ENCODE measurements around the gene C2orf74. TPM values are rescaled to one million over a fixed set of nuclear protein-coding genes. Genes with fewer than 3 reads are reported as not detected.

Gene C2orf74
- total RNA-seq, 1 donor from 2014 or later = 15.1 TPM

DNA sequence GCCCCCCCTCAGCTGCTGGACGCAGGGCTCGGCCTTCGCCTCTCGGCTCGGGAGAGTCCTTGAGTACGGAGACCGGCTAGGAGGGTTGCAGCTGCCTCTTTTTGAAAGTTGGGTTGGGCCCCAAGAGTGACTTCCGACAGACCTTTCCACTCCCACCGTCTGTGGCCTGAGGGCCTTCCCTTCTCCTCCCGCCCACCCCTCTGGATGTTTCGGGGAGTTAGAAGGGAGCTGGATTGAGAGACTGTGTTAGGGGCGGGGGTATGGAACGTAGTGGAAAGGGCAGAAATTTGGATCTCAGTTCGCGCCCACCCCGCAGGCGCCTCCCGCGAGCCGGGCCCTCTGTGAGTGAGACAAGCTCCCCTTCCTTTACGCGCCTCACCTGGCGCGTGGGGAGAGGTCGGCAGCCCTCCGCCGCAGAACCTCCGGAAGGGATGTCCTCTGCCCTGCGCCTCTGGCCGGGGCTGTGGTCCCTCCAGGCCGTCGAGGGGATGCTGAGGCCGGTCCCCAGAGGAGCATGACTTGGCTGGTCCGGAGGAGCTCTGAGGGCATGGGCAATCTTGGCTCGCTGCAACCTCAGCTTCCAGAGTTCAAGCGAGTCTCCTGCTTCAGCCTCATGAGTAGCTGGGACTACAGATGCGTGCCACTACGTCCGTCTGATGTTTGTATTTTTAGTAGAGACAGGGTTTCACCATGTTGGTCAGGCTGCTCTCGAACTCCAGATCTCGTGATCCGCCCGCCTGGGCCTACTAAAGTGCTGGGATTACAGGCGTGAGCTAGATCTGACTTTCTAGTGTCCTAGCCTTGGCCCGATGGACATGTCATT lies 15.9 kb downstream of the C2orf74 start:
- DNase-seq = peak; percentile 27
- Mint-ChIP-seq H3K4me3 (ENCODE audit: unreplicated experiment) (peak overlapping the region; percentile 86), H3K4me1 (ENCODE audit: low read depth, unreplicated experiment) (peaks cover 33% of the 10 kb centered on the region), H3K27ac (ENCODE audit: unreplicated experiment) (peak overlapping the region; percentile 69), H3K36me3 (ENCODE audit: unreplicated experiment) (peaks cover 5% of the 10 kb centered on the region), H3K27me3 (ENCODE audit: unreplicated experiment) (peaks cover 11% of the 10 kb centered on the region), H3K9me3 (ENCODE audit: unreplicated experiment) (peaks cover 12% of the 10 kb centered on the region)
- TF ChIP-seq, protein P1, sequence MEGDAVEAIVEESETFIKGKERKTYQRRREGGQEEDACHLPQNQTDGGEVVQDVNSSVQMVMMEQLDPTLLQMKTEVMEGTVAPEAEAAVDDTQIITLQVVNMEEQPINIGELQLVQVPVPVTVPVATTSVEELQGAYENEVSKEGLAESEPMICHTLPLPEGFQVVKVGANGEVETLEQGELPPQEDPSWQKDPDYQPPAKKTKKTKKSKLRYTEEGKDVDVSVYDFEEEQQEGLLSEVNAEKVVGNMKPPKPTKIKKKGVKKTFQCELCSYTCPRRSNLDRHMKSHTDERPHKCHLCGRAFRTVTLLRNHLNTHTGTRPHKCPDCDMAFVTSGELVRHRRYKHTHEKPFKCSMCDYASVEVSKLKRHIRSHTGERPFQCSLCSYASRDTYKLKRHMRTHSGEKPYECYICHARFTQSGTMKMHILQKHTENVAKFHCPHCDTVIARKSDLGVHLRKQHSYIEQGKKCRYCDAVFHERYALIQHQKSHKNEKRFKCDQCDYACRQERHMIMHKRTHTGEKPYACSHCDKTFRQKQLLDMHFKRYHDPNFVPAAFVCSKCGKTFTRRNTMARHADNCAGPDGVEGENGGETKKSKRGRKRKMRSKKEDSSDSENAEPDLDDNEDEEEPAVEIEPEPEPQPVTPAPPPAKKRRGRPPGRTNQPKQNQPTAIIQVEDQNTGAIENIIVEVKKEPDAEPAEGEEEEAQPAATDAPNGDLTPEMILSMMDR (IDR thresholded peaks at IDR 0.05; ENCODE audit: partially characterized antibody, unreplicated experiment) = no peak

DNA sequence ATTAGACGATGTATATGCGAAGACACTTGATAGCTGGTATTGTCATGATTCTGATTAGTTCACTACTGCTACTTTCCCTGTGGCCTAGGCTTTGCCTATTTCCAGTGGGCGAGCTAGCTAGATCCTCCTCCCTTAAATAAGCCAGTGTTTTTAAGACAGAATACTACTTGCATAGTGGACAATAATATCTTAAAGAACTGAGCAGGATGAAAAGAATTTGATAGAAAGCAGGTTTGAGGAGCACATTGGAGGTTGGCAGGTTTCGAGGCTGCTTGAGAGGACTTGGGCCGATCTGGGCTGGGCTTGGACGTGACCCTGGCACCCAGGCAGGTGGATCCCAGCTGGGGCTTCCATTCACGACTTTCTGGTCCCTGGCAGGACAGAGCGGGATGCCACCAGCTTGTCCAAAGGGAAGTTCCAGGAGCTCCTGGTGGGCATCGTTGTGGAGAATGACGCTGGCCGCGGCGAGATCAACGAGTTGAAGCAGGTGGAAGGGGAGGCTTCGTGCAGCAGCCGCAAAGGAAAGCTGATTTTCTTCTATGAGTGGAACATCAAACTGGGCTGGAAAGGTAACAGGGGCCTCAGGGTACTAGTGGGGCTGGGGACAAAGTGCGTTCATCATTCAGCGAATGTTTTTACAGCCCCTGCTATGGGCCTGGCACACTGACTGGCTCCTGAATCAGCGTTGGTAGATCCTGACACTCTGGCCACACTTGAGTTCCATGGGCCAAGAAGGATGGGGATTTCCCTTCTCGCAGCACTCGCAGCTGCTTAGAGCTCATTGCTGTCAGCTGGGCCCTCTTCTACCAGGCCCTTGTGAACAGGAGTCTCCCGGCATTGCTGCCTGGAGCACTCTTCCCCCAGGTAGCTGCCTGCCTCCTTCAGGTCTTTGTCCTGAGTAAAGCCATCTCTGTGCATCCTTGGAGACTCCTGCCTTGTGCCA lies 16.9 kb downstream of the C2orf74 start:
- peak overlapping the region; percentile 86 for H3K4me3 Mint-ChIP-seq (ENCODE audit: unreplicated experiment)
- H3K27ac Mint-ChIP-seq (ENCODE audit: unreplicated experiment) = peak overlapping the region; percentile 69
- H3K36me3 Mint-ChIP-seq (ENCODE audit: unreplicated experiment) = no peaks in the 10 kb centered on the region
- H3K9me3 Mint-ChIP-seq (ENCODE audit: unreplicated experiment) = peaks cover 12% of the 10 kb centered on the region
- H3K4me1 Mint-ChIP-seq (ENCODE audit: low read depth, unreplicated experiment) = peaks cover 33% of the 10 kb centered on the region
- TF ChIP-seq, protein P1 (IDR thresholded peaks at IDR 0.05; ENCODE audit: partially characterized antibody, unreplicated experiment) = no peak
- H3K27me3 Mint-ChIP-seq (ENCODE audit: unreplicated experiment) = peaks cover 11% of the 10 kb centered on the region
- DNase-seq = no peak

DNA sequence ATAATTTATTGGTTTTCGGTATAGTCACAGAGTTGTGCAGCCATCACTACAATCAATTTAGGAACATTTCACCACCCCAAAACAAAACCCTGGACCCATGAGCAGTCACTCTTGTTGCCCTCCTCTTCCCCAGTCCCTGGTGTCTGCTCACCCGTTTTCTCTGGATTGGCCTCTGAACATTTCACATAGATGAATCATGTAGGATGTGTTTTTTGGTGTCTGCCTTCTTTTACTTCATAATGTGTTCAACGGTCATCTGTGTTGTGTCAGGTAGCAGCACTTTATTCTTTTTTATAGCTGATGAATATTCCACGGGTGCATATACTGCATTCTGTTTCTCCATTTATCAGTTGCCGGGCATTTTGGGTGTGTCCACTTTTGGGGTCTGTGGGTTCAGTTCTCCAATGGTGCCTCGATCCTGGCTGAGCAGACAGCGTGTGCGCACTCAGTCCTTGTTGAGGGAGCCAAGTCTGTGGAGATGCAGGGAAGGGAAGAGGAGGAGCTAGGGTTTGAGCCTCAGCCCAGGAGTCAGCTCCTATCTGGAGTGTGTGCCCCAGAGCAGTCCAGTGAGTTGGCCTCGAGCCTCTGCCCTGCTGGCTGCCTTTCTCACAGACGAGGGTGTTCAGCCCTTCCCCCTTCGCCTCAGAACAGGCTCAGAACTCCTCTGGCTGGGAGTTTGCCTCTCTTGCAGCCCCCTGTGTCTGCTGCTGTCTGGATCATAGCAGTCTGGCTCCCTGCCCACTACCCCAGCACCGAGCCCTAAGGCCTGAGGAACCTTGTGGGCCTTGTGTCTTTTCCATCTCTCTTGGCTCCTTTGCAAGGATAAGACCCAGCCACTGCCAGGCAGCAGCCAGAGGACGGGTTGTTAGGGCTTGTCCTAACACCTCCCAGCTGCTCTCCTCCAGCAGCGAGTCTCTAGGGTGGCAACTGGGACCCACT lies 18.0 kb downstream of the C2orf74 start:
- no peak for DNase-seq
- Mint-ChIP-seq H3K27ac (ENCODE audit: unreplicated experiment) (peak overlapping the region; percentile 56), H3K4me3 (ENCODE audit: unreplicated experiment) (peak overlapping the region; percentile 66), H3K4me1 (ENCODE audit: low read depth, unreplicated experiment) (peaks cover 33% of the 10 kb centered on the region), H3K27me3 (ENCODE audit: unreplicated experiment) (peaks cover 11% of the 10 kb centered on the region), H3K9me3 (ENCODE audit: unreplicated experiment) (peaks cover 12% of the 10 kb centered on the region), H3K36me3 (ENCODE audit: unreplicated experiment) (no peaks in the 10 kb centered on the region)
- TF ChIP-seq, protein P1 (IDR thresholded peaks at IDR 0.05; ENCODE audit: partially characterized antibody, unreplicated experiment) = no peak

DNA sequence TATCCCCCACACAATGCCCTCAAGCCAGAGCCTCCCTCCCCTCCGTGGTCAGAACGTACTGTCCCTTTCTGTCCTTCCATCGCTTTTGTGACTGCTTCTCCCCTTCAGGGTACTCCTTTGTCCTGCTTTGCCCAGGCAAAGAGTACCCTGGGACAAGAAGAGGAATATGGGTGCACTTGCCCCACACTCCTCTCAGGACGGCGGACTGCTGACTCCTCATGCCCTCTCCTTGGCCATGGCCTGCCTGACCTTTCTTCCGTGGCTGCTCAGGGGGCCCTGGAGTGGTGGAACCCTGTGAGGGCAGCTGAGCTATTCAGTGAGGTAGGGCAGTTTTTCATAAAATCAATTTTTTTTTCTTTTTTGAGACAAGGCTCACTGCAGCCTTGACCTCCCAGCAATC lies 18.7 kb downstream of the C2orf74 start:
- H3K4me3 Mint-ChIP-seq (ENCODE audit: unreplicated experiment) = peak overlapping the region; percentile 58
- TF ChIP-seq, protein P1 (IDR thresholded peaks at IDR 0.05; ENCODE audit: partially characterized antibody, unreplicated experiment) = no peak
- peaks cover 33% of the 10 kb centered on the region for H3K4me1 Mint-ChIP-seq (ENCODE audit: low read depth, unreplicated experiment)
- no peak for DNase-seq
- peaks cover 11% of the 10 kb centered on the region for H3K9me3 Mint-ChIP-seq (ENCODE audit: unreplicated experiment)
- H3K27me3 Mint-ChIP-seq (ENCODE audit: unreplicated experiment) = peaks cover 11% of the 10 kb centered on the region
- H3K27ac Mint-ChIP-seq (ENCODE audit: unreplicated experiment) = no peak overlapping the region
- H3K36me3 Mint-ChIP-seq (ENCODE audit: unreplicated experiment) = no peaks in the 10 kb centered on the region
